DND-41 (cell line): ENCODE data around the gene FHIT.

Experiments
- ATAC-seq: fragments of 200-7000 bp; cut with Tn5 transposase; 3 replicates; pipeline ENCODE4 v1.9.1; 2021; ENCODE audit warnings: low read depth; ENCODE audit not compliant: insufficient read depth
- DNase-seq: peaks from one replicate; pipeline ENCODE4 v3.0.0-alpha.2; 2020
- H2AFZ ChIP-seq: 2 replicates; pipeline ENCODE4 v1.6.0; 2012; ENCODE audit warnings: low read depth, low read length
- H3K27ac ChIP-seq: 2 replicates; pipeline ENCODE4 v1.5.1; 2012; ENCODE audit warnings: low read length, inconsistent platforms
- H3K27me3 ChIP-seq: fragments of 200-600 bp; sonication (generic); 2 replicates; pipeline ENCODE4 v1.6.0; 2012; ENCODE audit warnings: low read length, mild to moderate bottlenecking, inconsistent platforms; ENCODE audit not compliant: insufficient read depth, poor library complexity
- H3K36me3 ChIP-seq: 2 replicates; pipeline ENCODE4 v1.5.1; 2012; ENCODE audit warnings: low read length, inconsistent platforms; ENCODE audit not compliant: insufficient read depth
- H3K4me1 ChIP-seq: 2 replicates; pipeline ENCODE4 v1.5.1; 2012; ENCODE audit warnings: mild to moderate bottlenecking, low read length; ENCODE audit not compliant: insufficient read depth
- H3K4me2 ChIP-seq: 2 replicates; pipeline ENCODE4 v1.6.0; 2012; ENCODE audit warnings: mild to moderate bottlenecking, moderate library complexity, low read length, inconsistent platforms; ENCODE audit not compliant: insufficient read depth
- H3K4me3 ChIP-seq, 2 experiments: fragments of 200-600 bp in 1 of 2; shearing (Covaris generic) in 1 of 2; 2 replicates each; pipeline ENCODE4 v1.5.1; 2012 to 2016; ENCODE audit warnings: inconsistent platforms in 2 of 2, low read length in 2 of 2, mild to moderate bottlenecking in 2 of 2, low read depth in 1 of 2, moderate library complexity in 1 of 2
- H3K79me2 ChIP-seq: 2 replicates; pipeline ENCODE4 v1.6.0; 2012; ENCODE audit warnings: low read length, inconsistent platforms; ENCODE audit not compliant: insufficient read depth
- H3K9ac ChIP-seq: 2 replicates; pipeline ENCODE4 v1.6.0; 2012; ENCODE audit warnings: low read depth, mild to moderate bottlenecking, inconsistent platforms, low read length, moderate library complexity
- H3K9me3 ChIP-seq: 2 replicates; pipeline ENCODE4 v1.5.1; 2012; ENCODE audit warnings: low read length, moderate library complexity, mild to moderate bottlenecking, inconsistent platforms; ENCODE audit not compliant: insufficient read depth, severe bottlenecking
- H4K20me1 ChIP-seq: 2 replicates; pipeline ENCODE4 v1.6.0; 2012; ENCODE audit warnings: low read length; ENCODE audit not compliant: insufficient read depth
- CTCF ChIP-seq: IDR thresholded peaks from 2 replicates; pipeline ENCODE4 v1.5.1; 2012; ENCODE audit warnings: borderline replicate concordance, low read length, moderate library complexity, mild to moderate bottlenecking; ENCODE audit not compliant: poor library complexity, severe bottlenecking; ENCODE audit errors: extremely low read depth
- EZH2 ChIP-seq: IDR thresholded peaks from 3 replicates; pipeline ENCODE4 v1.6.1; 2012; ENCODE audit warnings: borderline replicate concordance, low read depth, mild to moderate bottlenecking, moderate library complexity, low read length, inconsistent platforms; ENCODE audit not compliant: severe bottlenecking

Gene FHIT

GRCh38 chr3:60771766-60772165, 479.5 kb downstream of the FHIT start:
- H3K36me3 ChIP-seq, result no peaks in the 10 kb centered on the region
- TF ChIP-seq EZH2 (no peak), CTCF (no peak)
- no peak overlapping the region for H3K4me2 ChIP-seq
- no peaks in the 10 kb centered on the region for H4K20me1 ChIP-seq
- H3K9ac ChIP-seq, result no peak overlapping the region
- H3K27me3 ChIP-seq, result no peaks in the 10 kb centered on the region
- no peak overlapping the region for H3K27ac ChIP-seq
- peaks cover 9% of the 10 kb centered on the region for H3K9me3 ChIP-seq
- DNase-seq (no peak), ATAC-seq (no peak)
- no peaks in the 10 kb centered on the region for H3K4me1 ChIP-seq
- no peak overlapping the region for H3K4me3 ChIP-seq
- no peaks in the 10 kb centered on the region for H3K79me2 ChIP-seq
- no peak overlapping the region for H2AFZ ChIP-seq

- no peak for DNase-seq
- no peak overlapping the region for H3K4me2 ChIP-seq
- no peak overlapping the region for H3K4me3 ChIP-seq
- H2AFZ ChIP-seq, result no peak overlapping the region
- no peak for ATAC-seq
- H3K27ac ChIP-seq, result no peak overlapping the region
- no peaks in the 10 kb centered on the region for H3K27me3 ChIP-seq
- H3K9me3 ChIP-seq, result peaks cover 9% of the 10 kb centered on the region
- no peak overlapping the region for H3K9ac ChIP-seq
- H3K4me1 ChIP-seq, result no peaks in the 10 kb centered on the region
- H3K36me3 ChIP-seq, result no peaks in the 10 kb centered on the region
- TF ChIP-seq CTCF (no peak), EZH2 (no peak)
- no peaks in the 10 kb centered on the region for H3K79me2 ChIP-seq
- no peaks in the 10 kb centered on the region for H4K20me1 ChIP-seq
These were observed 480.7 kb downstream of the FHIT start for GRCh38 chr3:60770532-60770931.

GRCh38 chr3:60767536-60767935, 483.7 kb downstream of the FHIT start:
- DNase-seq, result no peak
- H4K20me1 ChIP-seq, result no peaks in the 10 kb centered on the region
- H3K4me3 ChIP-seq, result no peak overlapping the region
- no peak for TF ChIP-seq EZH2
- no peak for TF ChIP-seq CTCF
- H3K9ac ChIP-seq, result no peak overlapping the region
- no peaks in the 10 kb centered on the region for H3K27me3 ChIP-seq
- no peak for ATAC-seq
- H2AFZ ChIP-seq, result no peak overlapping the region
- no peaks in the 10 kb centered on the region for H3K79me2 ChIP-seq
- H3K4me1 ChIP-seq, result no peaks in the 10 kb centered on the region
- H3K9me3 ChIP-seq, result no peaks in the 10 kb centered on the region
- H3K4me2 ChIP-seq, result no peak overlapping the region
- H3K27ac ChIP-seq, result no peak overlapping the region
- no peaks in the 10 kb centered on the region for H3K36me3 ChIP-seq

- Histone ChIP-seq H3K9me3 (no peaks in the 10 kb centered on the region), H3K27ac (no peak overlapping the region), H3K4me3 (no peak overlapping the region), H3K36me3 (no peaks in the 10 kb centered on the region), H3K4me1 (no peaks in the 10 kb centered on the region), H2AFZ (no peak overlapping the region), H4K20me1 (no peaks in the 10 kb centered on the region), H3K79me2 (no peaks in the 10 kb centered on the region), H3K4me2 (no peak overlapping the region), H3K27me3 (no peaks in the 10 kb centered on the region), H3K9ac (no peak overlapping the region)
- no peak for DNase-seq
- TF ChIP-seq CTCF (no peak), EZH2 (no peak)
- no peak for ATAC-seq
These were observed 485.5 kb downstream of the FHIT start for GRCh38 chr3:60765776-60766175.
